Upper lobe of right lung (tissue), 1 donor: ENCODE results near the gene RPLP2. TPM values are rescaled to one million over a fixed set of nuclear protein-coding genes. Genes with fewer than 3 reads are reported as not detected.

Experiments used
- ATAC-seq: fragments of 200-7000 bp; cut with Tn5 transposase; one replicate; pipeline ENCODE4 v1.9.1; 2020; ENCODE audit warnings: mild to moderate bottlenecking, moderate library complexity
- DNase-seq: peaks from one replicate; pipeline ENCODE4 v3.0.0-alpha.2; 2020
- H3K27ac ChIP-seq: fragments of 200-600 bp; one replicate; pipeline ENCODE4 v1.8.0; 2022
- H3K27me3 ChIP-seq: fragments of 200-600 bp; one replicate; pipeline ENCODE4 v1.8.0; 2022; ENCODE audit warnings: mild to moderate bottlenecking
- H3K36me3 ChIP-seq: fragments of 200-600 bp; one replicate; pipeline ENCODE4 v1.8.0; 2022
- H3K4me1 ChIP-seq: fragments of 200-600 bp; one replicate; pipeline ENCODE4 v1.8.0; 2022
- H3K4me3 ChIP-seq: fragments of 200-600 bp; one replicate; pipeline ENCODE4 v1.8.0; 2022; ENCODE audit warnings: mild to moderate bottlenecking
- H3K9me3 ChIP-seq: fragments of 200-600 bp; one replicate; pipeline ENCODE4 v1.8.0; 2022
- intact Hi-C: fragments of 100-400 bp; cut with DNase I; formaldehyde crosslinking; loops from one replicate; pipeline ENCODE4 v1.11.0; 2022
- total RNA-seq: library from RNA; stranded (reverse); fragmentation: NEBNext Ultra II Directional; extraction: Animal tissue kit (Norgen Biotek cat#: 25700); gene quantifications from one replicate; pipeline ENCODE4 v1.2.1, GENCODE V29; 2021
- TF ChIP-seq, protein P1 (sequence below): fragments of 200-600 bp; IDR thresholded peaks from one replicate; pipeline ENCODE4 v1.8.0; 2022; ENCODE audit warnings: antibody characterized with exemption
- donor health status: DM: no; HTN: yes; CAD: no; lungs with severe emphysema.

RPLP2 gene
- total RNA-seq, 1 donor from 2014 or later = 1,548 TPM

GRCh38 chr11:826836-827145, 17.0 kb downstream of the RPLP2 start:
- H3K27ac ChIP-seq = peak overlapping the region; percentile 78
- TF ChIP-seq, protein P1, sequence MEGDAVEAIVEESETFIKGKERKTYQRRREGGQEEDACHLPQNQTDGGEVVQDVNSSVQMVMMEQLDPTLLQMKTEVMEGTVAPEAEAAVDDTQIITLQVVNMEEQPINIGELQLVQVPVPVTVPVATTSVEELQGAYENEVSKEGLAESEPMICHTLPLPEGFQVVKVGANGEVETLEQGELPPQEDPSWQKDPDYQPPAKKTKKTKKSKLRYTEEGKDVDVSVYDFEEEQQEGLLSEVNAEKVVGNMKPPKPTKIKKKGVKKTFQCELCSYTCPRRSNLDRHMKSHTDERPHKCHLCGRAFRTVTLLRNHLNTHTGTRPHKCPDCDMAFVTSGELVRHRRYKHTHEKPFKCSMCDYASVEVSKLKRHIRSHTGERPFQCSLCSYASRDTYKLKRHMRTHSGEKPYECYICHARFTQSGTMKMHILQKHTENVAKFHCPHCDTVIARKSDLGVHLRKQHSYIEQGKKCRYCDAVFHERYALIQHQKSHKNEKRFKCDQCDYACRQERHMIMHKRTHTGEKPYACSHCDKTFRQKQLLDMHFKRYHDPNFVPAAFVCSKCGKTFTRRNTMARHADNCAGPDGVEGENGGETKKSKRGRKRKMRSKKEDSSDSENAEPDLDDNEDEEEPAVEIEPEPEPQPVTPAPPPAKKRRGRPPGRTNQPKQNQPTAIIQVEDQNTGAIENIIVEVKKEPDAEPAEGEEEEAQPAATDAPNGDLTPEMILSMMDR = no peak
- DNase-seq = no peak
- peaks cover 65% of the 10 kb centered on the region for H3K4me1 ChIP-seq
- ATAC-seq = no peak
- H3K36me3 ChIP-seq = peaks cover 34% of the 10 kb centered on the region
- intact Hi-C loops = no loop called here
- peaks cover 9% of the 10 kb centered on the region for H3K27me3 ChIP-seq
- no peaks in the 10 kb centered on the region for H3K9me3 ChIP-seq
- peak overlapping the region; percentile 54 for H3K4me3 ChIP-seq

- Histone ChIP-seq H3K4me1 (peaks cover 65% of the 10 kb centered on the region), H3K27me3 (peaks cover 9% of the 10 kb centered on the region), H3K27ac (peak overlapping the region; percentile 78), H3K36me3 (peaks cover 34% of the 10 kb centered on the region), H3K4me3 (peak overlapping the region; percentile 54), H3K9me3 (no peaks in the 10 kb centered on the region)
- DNase-seq (peak; percentile 85), ATAC-seq (peak; percentile 23)
- intact Hi-C loops = no loop called here
- TF ChIP-seq, protein P1 = no peak
Measured at GRCh38 chr11:827146-827896, 17.6 kb downstream of the RPLP2 start.

- intact Hi-C loops = no loop called here
- Histone ChIP-seq H3K4me1 (peaks cover 65% of the 10 kb centered on the region), H3K27ac (peak within 1 kb of the TSS; percentile 78), H3K4me3 (peak within 1 kb of the TSS; percentile 54), H3K27me3 (peaks cover 9% of the 10 kb centered on the region), H3K9me3 (no peaks in the 10 kb centered on the region), H3K36me3 (peaks cover 28% of the 10 kb centered on the region)
- ATAC-seq (no peak), DNase-seq (no peak)
- TF ChIP-seq, protein P1 = no peak
Measured at GRCh38 chr11:827897-828192, 18.1 kb downstream of the RPLP2 start, which contains the start of gene CRACR2B. Gene CRACR2B, plus strand, starts transcription at chr11:827919. Its CDS starts 689 bp downstream, at chr11:828608.

GRCh38 chr11:828506-829175, 18.9 kb downstream of the RPLP2 start:
- peak overlapping the region; percentile 70 for H3K27ac ChIP-seq
- H3K27me3 ChIP-seq = peaks cover 9% of the 10 kb centered on the region
- H3K9me3 ChIP-seq = no peaks in the 10 kb centered on the region
- H3K4me1 ChIP-seq = peaks cover 65% of the 10 kb centered on the region
- TF ChIP-seq, protein P1 = no peak
- DNase-seq (no peak), ATAC-seq (no peak)
- H3K36me3 ChIP-seq = peaks cover 21% of the 10 kb centered on the region
- intact Hi-C loops = no loop called here
- peak overlapping the region; percentile 54 for H3K4me3 ChIP-seq

DNA sequence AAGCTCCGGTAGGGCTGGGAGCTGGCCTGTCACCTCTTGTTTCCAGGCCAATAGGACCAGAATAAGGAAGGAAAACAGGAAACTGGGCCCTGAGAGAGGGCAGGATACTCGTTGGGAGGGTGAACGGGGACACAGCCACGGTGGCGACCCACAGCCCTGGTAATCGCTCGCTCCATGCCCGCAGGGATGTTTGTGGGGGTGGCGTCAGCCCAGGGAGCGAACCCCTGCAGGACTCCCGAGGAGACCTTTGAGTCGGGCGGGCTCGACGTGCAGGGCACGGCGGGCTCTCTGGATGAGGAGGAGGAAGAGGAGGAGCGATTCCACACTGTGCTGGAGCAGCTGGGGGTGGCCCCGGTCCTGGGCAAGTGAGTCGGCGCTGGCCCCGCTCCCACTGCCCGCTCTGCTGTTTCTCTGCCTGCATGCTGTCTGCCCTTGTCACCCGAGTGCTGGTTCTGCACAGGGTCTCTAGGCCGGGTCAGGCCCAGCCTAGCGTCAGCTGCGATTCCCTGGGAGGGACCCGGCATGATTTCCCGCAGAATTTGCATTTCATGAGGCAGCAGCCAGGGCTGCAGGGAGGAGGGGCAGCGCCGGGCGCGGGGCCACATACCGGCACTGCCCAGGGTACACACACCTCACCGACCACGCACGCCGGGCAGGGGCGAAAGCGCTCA, 19.5 kb downstream of the RPLP2 start:
- Histone ChIP-seq H3K27ac (peak overlapping the region; percentile 70), H3K4me1 (peaks cover 71% of the 10 kb centered on the region), H3K27me3 (peaks cover 9% of the 10 kb centered on the region), H3K4me3 (peak overlapping the region; percentile 45), H3K9me3 (no peaks in the 10 kb centered on the region), H3K36me3 (peaks cover 14% of the 10 kb centered on the region)
- DNase-seq (no peak), ATAC-seq (peak; percentile 1)
- intact Hi-C loops = no loop called here
- TF ChIP-seq, protein P1 = no peak
